Cardiac septum (tissue), 1 donor: ENCODE results near the gene LYRM2. TPM values are rescaled to one million over a fixed set of nuclear protein-coding genes. Genes with fewer than 3 reads are reported as not detected.
A peak's percentile ranks its signal among the peaks of the same experiment; 100 is the strongest.
"Not testable (repeated sequence)": the region's sequence is repeated elsewhere in the genome, so short reads cannot be mapped to it uniquely, and the experiment has no call there.

ENCODE experiments used
- DNase-seq: peaks from one replicate; pipeline ENCODE4 v3.0.0-alpha.2; 2020; ENCODE audit warnings: low spot score
- intact Hi-C: fragments of 100-400 bp; cut with DNase I; formaldehyde crosslinking; loops from one replicate; pipeline ENCODE4 v1.14.0; 2022
- total RNA-seq: library from RNA; stranded (reverse); fragmentation: NEBNext Ultra II Directional; extraction: Animal tissue kit (Norgen Biotek cat#: 25700); gene quantifications from one replicate; pipeline ENCODE4 v1.2.1, GENCODE V29; 2021
- donor health status: DM: no; HTN: no; CAD: no.

Gene LYRM2
- total RNA-seq, 1 donor from 2014 or later, result 36.2 TPM

DNA sequence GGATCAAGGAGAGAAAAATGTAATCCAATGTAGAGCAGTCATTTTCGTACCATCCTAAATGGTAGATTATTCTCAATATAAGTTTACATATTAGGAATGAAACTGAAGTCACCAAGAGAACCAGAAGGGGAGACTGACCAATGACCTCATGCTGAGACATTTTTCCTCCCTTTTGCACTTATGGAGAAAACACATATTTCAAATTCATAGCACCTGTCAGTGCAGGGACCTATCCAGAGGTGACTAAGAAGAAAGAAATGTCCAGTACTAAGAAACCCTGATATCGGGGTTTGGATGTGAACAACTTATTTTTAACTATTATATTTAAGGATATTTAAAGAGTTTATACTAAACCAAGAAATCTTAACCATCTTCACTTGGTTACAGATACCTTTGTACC is 16.6 kb upstream of the LYRM2 start:
- intact Hi-C loops, result no loop called here
- no peak for DNase-seq

DNA sequence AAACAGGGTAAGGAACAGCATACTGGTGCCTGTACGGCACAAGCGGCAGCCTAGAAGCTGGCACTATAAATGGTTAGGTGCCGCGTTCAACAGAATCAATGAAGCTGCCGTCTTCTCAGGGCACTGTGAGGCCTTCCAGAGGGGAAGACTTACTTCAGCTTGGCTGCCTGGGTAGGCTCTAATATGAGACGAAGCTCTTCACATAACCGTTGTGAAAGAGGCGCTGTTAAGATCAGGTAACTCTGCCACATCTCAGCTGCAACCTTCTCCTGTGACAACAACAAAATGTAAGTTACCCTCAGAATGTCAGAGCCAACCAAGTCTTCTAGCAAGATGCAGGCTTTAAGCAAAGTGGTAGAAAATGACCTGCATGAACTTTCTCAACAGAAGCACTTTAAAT is 12.0 kb upstream of the LYRM2 start:
- no peak for DNase-seq
- intact Hi-C loops, result no loop called here

DNA sequence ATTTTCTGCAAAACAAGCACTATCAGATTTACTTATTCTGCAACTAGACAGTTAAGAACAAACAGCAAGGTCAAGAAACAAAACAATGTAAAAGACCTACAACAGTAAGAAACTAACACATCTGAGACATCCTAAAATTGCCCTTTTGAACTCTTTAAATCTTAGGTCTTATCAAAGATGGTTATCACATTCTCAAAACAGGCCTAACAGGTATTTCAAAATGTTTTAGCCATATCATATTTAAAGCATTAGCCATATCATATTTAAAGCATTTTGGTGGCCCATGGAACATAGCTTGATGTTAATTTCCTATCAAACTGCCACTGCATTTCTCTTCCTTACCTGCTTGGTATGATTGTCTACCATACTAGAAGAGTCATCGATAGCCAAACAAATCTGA is 11.1 kb upstream of the LYRM2 start:
- no peak for DNase-seq
- intact Hi-C loops, result no loop called here

DNA sequence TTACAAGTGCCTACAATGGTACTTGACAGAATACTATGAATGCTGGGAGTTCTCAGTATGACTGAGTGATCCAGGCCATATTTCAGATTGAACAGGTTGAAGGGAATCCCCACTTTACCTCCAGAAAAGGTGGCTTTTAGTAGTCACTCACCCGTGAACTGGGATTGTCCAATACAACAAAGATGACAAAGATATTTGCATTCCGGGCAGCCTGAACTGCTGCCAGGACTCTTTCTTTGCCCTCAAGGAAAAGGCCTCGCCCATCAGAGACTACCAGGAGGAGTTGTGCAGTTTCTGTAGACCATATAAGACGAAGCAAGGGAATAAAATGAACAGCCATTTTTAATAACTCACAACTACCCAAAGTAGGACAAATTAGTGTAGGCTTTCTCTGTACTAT is 6.3 kb upstream of the LYRM2 start:
- intact Hi-C loops, result no loop called here
- DNase-seq, result no peak

DNA sequence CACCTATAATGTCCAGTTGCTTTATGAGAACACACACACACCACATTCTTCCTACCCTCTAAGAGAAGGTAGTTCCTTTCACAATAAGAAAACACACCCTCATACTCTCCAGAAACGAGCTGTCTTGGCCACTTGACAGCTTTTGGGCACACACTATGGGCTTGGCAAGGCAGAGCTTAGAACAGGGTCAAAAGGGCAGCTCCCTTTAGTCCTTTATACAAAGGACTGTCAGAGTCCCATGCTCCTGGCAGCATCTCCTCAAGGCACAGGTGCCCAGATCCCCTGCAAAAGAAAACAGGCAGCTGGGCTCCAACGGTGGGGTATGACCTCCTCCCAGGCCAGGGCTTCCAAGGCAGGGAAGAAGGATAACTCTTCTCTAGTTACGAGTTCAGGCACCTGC is 4.9 kb upstream of the LYRM2 start:
- intact Hi-C loops, result no loop called here

DNA sequence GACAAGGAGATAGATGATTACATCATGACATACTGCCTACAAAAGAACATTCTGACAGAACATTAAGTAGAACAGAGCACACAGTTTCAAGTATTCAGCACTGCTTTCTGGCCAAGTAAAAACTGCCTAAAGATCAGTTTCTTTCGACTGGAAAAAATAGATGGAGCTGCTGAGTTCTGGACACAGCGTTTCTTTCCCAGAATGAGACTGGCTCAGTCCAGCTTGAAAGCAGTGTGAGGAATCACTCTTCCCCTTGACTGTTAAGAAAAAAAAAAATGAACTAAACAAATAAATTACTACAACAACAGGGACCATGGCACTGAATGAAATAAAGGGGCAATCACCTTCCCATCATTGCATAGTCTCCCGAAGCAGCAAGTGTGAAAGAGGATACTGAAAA is 4.4 kb upstream of the LYRM2 start:
- intact Hi-C loops, result no loop called here
- no peak for DNase-seq

More for the DNA sequence above, 4.9 kb upstream of the LYRM2 start:
- no peak for DNase-seq

DNA sequence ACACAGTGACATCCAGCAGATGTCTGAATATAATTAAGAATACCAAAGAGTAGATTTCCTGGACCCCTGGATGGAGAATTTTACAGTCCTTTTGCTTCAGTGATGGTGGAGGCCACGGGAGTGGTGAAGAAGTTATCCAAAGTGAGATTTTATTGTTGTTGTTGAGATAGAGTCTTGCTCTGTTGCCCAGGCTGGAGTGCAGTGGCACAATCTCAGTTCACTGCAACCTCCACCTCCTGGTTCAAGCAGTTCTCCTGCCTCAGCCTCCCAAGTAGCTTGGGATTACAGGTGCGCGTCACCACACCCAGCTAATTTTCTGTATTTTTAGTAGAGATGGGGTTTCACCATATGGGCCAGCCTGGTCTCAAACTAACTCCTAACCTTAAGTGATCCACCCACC is 3.0 kb upstream of the LYRM2 start:
- intact Hi-C loops, DNase-seq: not testable (repeated sequence)

DNA sequence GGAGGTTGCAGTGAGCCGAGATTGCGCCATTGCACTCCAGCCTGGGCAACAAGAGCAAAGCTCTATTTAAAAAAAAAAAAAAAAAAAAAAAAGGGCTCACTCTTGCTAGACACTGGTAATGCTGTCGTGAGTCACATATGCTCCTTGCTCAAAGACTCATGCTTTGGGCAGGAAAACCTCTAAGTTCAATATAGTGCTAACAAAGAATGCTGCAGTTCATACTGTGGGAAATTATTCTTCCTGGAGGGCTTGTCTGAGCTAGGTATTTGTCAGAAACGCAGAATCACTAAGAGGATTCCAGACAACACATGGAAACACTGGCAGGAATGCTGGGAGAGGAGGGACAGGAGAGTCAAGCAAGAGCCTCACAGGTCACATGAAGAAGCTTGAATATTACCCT is 2.3 kb upstream of the LYRM2 start:
- intact Hi-C loops, result no loop called here
- DNase-seq, result no peak

DNA sequence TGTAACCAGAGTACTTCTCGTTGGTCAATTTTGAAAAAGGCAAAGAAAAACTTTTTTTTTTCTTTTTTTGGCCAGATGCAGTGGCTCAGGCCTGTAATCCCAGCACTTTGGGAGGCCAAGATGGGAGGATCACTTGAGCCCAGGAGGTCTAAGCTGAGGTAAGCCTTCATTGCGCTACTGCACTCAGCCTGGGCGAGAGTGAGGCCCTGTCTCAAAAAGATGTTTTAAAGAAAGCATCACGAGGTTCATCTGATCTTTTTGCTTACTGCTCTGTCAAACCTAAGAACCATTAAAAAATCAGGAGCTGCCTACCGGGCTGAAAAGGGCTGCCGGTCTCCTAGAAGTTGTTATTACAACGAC is 607 bp downstream of the LYRM2 start:
- intact Hi-C loops, result no loop called here
- DNase-seq, result no peak

DNA sequence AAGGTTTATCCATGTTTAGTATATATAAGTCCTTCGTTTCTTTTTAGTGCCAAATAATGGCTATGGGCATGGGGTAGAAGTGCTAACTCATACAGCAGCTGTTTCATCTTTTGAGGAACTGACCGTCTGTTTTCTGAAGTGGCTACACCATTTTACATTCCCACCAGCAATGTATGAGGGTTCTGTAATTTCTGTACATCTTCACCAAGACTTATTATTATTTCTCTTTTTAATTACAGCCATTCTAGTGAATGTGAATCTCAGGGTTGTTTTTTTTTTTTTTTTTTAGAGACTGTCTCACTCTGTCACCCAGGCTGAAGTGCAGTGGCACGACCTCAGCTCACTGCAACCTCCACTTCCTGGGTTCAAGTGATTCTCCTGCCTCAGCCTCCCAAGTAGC is 2.1 kb downstream of the LYRM2 start:
- intact Hi-C loops, result not testable (repeated sequence)

DNA sequence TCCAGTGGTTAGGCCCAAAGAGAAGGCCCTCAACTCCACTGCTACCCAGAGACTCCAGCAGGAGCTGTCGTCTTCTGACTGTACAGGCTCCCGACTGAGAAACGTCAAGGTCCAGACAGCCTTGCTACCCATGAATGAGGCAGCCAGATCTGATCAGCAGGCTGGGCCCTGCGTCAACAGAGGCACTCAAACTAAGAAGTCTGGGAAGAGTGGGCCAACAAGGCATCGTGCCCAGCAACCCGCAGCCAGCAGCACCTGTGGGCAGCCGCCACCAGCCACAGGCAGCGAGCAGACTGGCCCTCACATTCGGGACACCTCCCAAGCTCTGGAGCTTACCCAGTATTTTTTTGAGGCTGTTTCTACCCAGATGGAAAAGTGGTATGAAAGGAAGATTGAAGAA is 8.1 kb downstream of the LYRM2 start:
- DNase-seq, result no peak
- intact Hi-C loops, result no loop called here

More for the DNA sequence above, 2.1 kb downstream of the LYRM2 start:
- not testable (repeated sequence) for DNase-seq

DNA sequence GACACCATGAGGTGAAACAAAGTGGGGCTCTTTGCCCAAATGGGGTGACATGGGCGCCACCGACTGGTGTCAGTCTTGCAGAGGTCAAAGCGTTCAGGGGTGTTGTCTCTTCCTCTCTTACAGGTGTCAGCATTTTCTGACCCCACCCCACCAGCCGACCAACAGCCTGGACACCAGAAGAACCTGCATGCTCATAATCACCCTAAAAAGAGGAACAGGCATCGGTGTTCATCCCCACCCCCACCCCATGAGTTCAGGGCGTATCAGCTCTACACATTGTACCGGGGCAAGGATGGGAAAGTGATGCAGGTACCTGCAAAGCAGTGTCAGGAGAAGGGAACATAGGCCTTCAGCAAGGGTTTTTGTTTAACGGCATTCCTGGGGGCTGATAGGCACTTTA is 14.8 kb downstream of the LYRM2 start:
- intact Hi-C loops, result no loop called here
- no peak for DNase-seq

DNA sequence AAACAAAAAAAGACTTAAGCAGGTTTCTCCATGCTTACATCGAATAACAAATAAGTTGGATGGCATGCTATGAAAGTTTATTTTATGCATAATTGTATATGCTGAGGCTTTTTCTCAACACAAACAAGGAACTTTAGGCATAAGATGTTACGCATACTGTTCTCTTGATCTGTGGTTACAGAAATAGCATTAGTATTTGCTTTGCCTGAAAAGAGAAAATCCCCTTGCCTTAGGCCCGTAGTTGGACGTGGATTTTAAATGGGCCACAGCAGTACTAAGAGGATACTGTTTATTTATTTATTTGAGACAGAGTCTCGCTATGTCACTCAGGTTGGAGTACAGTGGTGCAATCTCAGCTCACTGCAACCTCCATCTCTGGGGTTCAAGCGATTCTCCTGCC is 19.0 kb downstream of the LYRM2 start:
- intact Hi-C loops, result no loop called here
- no peak for DNase-seq

DNA sequence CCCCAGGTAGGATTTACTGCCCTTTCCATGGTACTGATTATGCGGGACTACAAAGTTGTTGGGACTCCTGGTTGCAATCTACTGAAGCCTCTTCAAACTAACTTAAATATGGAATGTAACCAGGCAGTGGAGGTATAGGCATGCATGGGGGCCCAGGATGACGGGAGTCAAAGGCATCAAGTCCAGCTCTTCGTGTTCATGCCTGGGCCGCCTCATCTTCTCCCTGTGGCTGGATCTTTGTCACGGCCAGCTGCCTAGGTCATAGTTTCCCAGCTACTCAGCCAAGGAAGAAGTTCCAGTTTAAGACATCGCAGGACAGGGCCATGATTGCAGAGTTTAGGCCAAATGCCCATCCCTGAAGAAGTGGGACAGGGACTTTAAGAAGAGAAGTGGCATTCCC is 20.5 kb downstream of the LYRM2 start:
- intact Hi-C loops, result no loop called here
- DNase-seq, result peak; percentile 43

DNA sequence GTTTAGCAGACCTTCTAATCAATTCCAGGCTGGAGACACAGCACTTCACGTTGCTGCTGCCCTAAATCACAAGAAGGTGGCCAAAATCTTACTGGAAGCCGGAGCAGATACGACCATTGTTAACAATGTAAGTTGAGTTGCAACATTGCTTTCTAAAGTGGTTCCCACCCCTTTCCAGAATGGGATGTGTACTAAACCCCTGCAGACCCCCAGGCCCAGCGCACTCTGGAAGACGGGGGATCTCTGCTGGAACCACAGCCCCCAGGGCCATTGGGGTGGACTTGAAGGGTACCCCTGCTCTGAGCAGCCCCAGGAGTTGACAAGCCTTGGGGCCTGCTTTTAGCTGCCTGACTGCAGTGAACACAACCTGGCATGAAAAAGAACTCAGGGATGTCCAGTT is 22.0 kb downstream of the LYRM2 start:
- DNase-seq, result no peak
- intact Hi-C loops, result no loop called here

DNA sequence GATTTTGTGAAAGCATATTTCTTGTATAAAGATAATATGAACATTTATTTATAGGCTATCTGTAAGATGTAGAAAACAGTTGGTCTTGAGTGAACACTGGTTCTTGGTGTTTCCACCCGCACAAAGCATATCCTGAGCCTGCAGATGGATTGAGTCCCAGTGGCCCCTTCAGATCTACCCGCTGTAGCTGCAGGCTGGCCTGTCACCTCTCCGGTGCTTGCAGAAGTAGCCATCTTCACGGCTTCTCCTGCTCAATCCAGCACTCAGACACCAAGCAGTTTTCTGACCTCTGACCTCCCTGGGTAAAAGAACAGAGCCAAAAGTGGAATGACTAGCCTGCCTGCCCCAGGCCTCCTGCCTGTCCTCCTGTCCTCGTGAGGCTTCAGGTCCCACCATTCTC is 22.7 kb downstream of the LYRM2 start:
- intact Hi-C loops, result no loop called here
- DNase-seq, result peak; percentile 35

DNA sequence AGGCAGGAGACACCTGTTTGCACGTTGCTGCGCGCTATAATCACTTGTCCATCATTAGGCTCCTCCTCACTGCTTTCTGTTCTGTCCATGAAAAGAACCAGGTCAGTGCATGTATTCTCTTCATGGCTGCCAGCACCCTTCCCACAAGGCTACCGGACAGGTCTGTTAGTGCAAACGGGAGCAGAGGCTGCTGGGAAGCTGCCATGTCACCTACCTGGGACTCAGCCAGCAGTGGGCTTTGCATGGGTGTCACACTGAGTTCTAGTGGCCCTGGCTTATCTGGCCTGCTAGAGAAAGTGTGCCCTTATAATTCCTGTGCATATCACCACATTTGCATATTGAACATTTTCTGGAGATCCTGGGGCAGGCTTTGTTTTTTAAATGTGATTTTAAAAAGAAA is 24.8 kb downstream of the LYRM2 start:
- intact Hi-C loops, result no loop called here

DNA sequence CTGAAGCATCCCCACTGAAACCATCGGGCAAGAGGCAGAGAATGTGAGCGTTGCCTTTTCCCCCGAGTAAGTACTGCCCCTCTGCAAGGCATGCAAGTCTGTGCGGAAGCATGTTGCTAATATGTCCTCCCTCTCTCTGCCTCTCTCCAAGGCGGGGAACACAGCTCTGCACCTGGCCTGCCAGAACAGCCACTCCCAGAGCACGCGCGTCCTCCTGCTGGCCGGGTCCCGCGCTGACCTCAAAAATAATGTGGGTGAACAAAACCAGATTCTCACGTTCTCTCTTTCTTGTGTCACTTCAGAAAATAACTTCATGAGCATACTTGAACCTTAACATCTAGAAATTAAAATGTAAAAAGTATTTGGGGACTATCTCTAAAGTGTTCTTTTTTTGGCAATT is 26.4 kb downstream of the LYRM2 start:
- intact Hi-C loops, result no loop called here
- no peak for DNase-seq

More for the DNA sequence above, 24.8 kb downstream of the LYRM2 start:
- DNase-seq, result no peak

DNA sequence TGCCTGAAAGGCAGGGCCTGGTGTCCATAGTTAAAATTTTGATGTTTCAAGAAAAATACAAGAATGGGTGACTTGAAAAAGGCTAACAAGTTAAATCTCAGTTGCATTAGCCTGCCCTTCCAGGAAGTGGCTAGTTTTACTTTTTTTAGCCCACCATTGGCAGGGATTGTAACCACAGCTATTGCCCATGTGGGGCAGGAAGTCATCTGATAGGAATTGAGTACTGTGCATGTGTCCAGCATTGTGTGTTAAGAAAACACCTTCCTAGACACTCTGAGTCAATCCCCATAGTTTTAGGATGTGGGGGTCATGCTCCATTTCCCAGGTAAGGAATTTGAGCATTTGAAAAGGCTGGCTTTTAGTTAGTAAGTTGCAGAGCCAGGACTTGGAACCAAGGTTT is 26.9 kb downstream of the LYRM2 start:
- no peak for DNase-seq
- intact Hi-C loops, result no loop called here

DNA sequence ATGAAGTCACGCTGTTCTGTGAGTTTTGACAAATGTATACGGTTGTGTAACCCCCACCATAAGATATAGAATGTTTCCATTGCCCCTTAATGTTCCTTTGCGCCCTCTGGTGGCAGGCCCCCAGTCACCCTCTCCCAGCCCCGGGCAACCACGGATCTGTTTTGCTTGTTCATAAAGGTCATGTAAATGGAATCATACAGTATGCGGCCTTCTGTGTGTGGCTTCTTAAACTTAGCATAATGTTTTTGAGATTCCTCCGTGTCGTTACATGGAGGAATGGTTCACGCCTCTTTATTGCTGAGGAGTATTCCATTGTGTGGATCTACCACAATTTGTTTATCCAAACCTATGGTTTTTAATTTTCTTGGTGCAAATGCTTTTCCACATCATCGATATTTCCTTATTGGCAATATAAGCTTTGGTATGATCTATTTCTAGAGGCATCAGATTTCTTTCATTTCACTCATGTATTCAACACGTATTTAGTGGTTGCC is 28.4 kb downstream of the LYRM2 start:
- intact Hi-C loops, result loop anchor here (1.0 kb wide), 1 partner anchor 178 kb away; no protein-coding TSS in a partner anchor
- DNase-seq, result peak; percentile 86

DNA sequence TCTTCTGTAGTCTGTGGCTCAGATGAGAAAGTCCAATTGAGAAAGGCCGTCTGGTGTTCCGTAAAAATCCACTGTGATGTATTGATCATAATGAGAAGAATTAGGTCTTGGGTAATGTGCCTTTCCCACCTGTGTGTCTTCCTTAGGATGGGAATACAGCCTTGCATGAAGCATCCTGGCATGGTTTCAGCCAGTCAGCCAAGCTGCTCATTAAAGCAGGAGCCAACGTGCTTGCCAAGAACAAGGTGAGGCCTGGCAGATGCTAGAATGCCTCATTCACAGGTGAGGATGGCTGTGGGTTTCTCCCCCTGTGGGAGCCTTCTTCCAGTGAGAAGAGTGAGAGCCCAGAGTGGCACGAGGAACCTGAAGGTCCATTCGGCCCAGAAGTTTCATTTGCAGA is 32.7 kb downstream of the LYRM2 start:
- intact Hi-C loops, result no loop called here
- no peak for DNase-seq

DNA sequence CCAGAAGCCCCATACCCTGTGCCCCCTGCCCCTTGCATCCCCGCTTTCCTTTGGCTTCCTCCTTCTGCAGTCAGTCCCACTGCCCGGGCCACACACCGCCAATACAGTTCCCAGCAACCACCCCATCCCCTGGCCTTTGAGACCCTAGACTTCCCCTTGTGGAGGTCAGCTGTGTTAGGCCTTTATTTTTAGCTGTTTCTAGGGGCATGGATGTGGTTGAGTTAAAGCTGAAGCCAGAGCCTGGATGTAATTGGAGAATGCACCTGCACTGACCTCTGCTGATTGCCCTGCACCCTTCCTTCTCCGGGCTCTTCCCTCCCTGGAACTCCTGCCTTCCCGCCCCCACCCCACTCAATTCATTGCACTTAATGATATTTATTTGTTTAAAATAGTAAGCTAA is 33.9 kb downstream of the LYRM2 start:
- intact Hi-C loops, result no loop called here
- DNase-seq, result no peak

DNA sequence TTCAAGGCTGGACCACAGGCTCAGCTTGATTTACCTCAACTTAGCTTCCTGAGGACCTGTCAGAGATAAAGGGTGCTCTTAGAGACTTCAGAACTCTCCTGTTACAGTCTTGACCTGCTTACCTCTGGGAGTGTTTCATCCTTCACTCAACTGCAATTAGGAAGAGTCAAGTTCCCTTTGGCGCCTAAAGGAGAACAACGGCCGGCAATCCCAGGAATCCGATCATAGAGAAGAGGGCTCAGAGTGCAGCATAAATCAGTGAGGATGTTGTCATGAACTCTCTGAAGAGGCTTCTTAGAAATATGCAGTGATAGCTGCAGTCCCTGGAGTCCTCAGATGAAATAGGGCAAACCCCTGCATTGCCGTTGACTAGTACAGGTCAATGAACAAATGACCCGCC is 36.4 kb downstream of the LYRM2 start:
- intact Hi-C loops, result no loop called here
- DNase-seq, result no peak
